ENCODE data around the gene SLC20A1.
A peak's percentile ranks its signal among the peaks of the same experiment; 100 is the strongest.

The SLC20A1 gene

GRCh38 chr2:112690853-112691401 lies 45.2 kb downstream of the SLC20A1 start:
- TF ChIP-seq, protein P1, sequence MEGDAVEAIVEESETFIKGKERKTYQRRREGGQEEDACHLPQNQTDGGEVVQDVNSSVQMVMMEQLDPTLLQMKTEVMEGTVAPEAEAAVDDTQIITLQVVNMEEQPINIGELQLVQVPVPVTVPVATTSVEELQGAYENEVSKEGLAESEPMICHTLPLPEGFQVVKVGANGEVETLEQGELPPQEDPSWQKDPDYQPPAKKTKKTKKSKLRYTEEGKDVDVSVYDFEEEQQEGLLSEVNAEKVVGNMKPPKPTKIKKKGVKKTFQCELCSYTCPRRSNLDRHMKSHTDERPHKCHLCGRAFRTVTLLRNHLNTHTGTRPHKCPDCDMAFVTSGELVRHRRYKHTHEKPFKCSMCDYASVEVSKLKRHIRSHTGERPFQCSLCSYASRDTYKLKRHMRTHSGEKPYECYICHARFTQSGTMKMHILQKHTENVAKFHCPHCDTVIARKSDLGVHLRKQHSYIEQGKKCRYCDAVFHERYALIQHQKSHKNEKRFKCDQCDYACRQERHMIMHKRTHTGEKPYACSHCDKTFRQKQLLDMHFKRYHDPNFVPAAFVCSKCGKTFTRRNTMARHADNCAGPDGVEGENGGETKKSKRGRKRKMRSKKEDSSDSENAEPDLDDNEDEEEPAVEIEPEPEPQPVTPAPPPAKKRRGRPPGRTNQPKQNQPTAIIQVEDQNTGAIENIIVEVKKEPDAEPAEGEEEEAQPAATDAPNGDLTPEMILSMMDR (conservative IDR thresholded peaks at IDR 0.05; ENCODE audit: low read depth, low read length) = peak; percentile 76
- peak; percentile 74 for DNase-seq (ENCODE audit: low read depth)
- no peak overlapping the region for H3K4me3 ChIP-seq (ENCODE audit: low read depth, low read length)

DNA sequence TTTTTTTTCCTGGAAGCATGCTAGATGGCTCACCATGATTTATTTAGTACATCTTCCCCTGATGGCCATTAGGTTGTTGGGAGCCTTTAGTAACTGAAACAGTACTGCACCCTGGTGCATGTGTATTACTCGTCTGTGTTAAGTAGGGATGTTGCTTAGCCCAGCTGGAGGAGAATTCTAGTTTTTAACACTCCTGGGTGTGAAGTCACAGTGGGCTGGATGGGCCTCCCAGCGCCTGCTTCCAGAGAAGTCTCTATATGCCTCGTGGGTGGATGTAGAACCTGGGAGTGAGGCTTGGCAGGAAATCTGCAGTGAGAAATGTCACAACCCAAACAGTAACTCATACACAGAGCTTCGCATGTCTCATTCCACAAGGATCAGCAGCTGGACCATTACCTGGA lies 46.1 kb downstream of the SLC20A1 start:
- TF ChIP-seq, protein P1 (conservative IDR thresholded peaks at IDR 0.05; ENCODE audit: low read depth, low read length) = no peak
- peak; percentile 57 for DNase-seq (ENCODE audit: low read depth)
- H3K4me3 ChIP-seq (ENCODE audit: low read depth, low read length) = no peak overlapping the region

DNA sequence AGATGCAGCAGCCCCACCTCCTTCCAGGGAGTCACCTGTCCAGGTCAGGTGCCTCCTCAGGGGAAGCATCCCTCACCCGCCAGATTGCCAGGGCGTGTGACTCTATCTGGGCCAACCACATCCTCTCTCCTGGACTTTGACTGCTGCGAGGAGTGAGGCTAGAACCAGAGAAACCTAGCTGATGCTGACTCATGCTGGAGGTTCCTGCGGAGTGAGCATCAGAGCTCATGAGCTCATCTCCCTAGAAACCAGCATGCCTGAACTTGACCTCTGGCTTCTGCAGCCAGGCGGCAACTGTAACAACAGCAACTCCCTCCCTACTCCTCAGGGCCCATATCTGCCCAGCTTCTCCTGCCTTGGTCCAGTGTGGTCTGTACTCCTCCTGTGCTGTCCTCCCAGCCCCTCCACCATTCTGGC lies 46.8 kb downstream of the SLC20A1 start:
- TF ChIP-seq, protein P1 (conservative IDR thresholded peaks at IDR 0.05; ENCODE audit: low read depth, low read length) = no peak
- peak; percentile 99 for DNase-seq (ENCODE audit: low read depth)
- no peak overlapping the region for H3K4me3 ChIP-seq (ENCODE audit: low read depth, low read length)

- DNase-seq (ENCODE audit: low read depth) = no peak
Observed at GRCh38 chr2:112692918-112693317, 47.2 kb downstream of the SLC20A1 start.

GRCh38 chr2:112693596-112693995 lies 47.9 kb downstream of the SLC20A1 start:
- no peak for DNase-seq (ENCODE audit: low read depth)
- no peak overlapping the region for H3K4me3 ChIP-seq (ENCODE audit: low read depth, low read length)
- TF ChIP-seq, protein P1 (conservative IDR thresholded peaks at IDR 0.05; ENCODE audit: low read depth, low read length) = no peak

More at GRCh38 chr2:112692918-112693317, 47.2 kb downstream of the SLC20A1 start:
- no peak overlapping the region for H3K4me3 ChIP-seq (ENCODE audit: low read depth, low read length)
- TF ChIP-seq, protein P1 (conservative IDR thresholded peaks at IDR 0.05; ENCODE audit: low read depth, low read length) = no peak

- TF ChIP-seq, protein P1 (conservative IDR thresholded peaks at IDR 0.05; ENCODE audit: low read depth, low read length) = no peak
- no peak overlapping the region for H3K4me3 ChIP-seq (ENCODE audit: low read depth, low read length)
- no peak for DNase-seq (ENCODE audit: low read depth)
Observed at GRCh38 chr2:112694182-112694581, 48.4 kb downstream of the SLC20A1 start.

- no peak for DNase-seq (ENCODE audit: low read depth)
- no peak overlapping the region for H3K4me3 ChIP-seq (ENCODE audit: low read depth, low read length)
- TF ChIP-seq, protein P1 (conservative IDR thresholded peaks at IDR 0.05; ENCODE audit: low read depth, low read length) = no peak
Observed at GRCh38 chr2:112698834-112699515, 53.2 kb downstream of the SLC20A1 start.

All from choroid plexus epithelial cell (primary cell).